Stimulated activated CD8-positive, alpha-beta memory T cell treated with anti-CD3 and anti-CD28 coated beads, Interleukin-2, amount 100 ng/mL, for 1 hour (primary cell): Measurements from ENCODE around the gene KRTAP9-7.

Experiments used
- DNase-seq, 2 donors: peaks; one replicate each; pipeline ENCODE4 v3.0.0-alpha.2; 2020; ENCODE audit warnings: low read depth in 2 of 2

The KRTAP9-7 gene

GRCh38 chr17:41322094-41322902 lies 46.8 kb downstream of the KRTAP9-7 start:
- DNase-seq = no peak

GRCh38 chr17:41322903-41323895 lies 47.7 kb downstream of the KRTAP9-7 start:
- DNase-seq = no peak

GRCh38 chr17:41324180-41325075 lies 48.9 kb downstream of the KRTAP9-7 start:
- DNase-seq = no peak

GRCh38 chr17:41325126-41325525 lies 49.6 kb downstream of the KRTAP9-7 start:
- no peak for DNase-seq

- DNase-seq = no peak
Observed at GRCh38 chr17:41325611-41326010, 50.1 kb downstream of the KRTAP9-7 start.
